ENCODE data around the gene EFNB2.

DNA sequence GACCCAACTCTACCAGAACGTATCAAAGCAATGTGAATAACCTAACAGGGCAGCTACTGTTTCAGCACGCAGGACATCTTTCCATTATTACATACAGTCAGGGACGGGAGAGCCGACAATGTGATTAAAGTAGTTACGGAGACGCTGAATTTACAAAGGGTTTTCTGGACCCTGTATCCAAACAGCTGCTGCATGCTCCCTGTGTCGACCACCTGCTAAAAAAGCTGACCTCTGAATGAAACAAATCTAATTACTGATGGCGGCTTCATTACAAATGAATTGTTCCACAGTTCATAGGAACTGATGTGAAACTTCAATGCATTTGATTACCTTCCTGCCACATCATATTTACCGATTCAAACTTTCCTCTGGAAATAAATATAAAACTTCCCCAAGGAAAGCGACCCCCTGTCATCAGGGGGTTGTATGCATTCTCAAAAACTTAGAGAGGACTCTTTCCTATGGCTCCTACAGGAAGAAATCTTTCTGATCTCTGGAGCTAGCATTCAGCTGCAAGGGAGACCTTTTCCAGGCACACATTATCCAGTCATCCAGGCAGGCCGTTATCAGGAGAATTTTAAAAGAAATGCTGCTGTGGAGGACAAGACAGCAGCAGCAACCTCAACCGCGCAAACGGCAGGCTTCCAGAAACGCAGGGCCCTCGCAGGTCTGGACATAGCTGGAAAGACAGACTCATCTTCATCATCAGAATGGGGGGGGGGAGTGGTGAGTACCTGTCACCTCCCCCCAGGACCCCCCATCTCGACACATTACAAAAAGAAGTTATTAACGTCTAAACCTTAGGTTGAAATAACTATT lies 3.1 kb downstream of the EFNB2 start:
- no peak for TF ChIP-seq EZH2 (IDR thresholded peaks at IDR 0.05; ENCODE audit: borderline replicate concordance, low read depth, low read length)
- TF ChIP-seq HNRNPH1 (optimal IDR thresholded peaks at IDR 0.05; ENCODE audit: low read depth, low read length) = no peak
- TF ChIP-seq NR2C2 (CRISPR knock-in tag; IDR thresholded peaks at IDR 0.05) = no peak
- TF ChIP-seq NR2C2 (tag; IDR thresholded peaks at IDR 0.05) = no peak
- TF ChIP-seq HNRNPUL1 (IDR thresholded peaks at IDR 0.05; ENCODE audit: low read length) = no peak
- no peak for TF ChIP-seq MAX (CRISPR knock-in tag; IDR thresholded peaks at IDR 0.05)

Data from K562 (cell line).